KBM-7 (cell line): ENCODE data around the gene ALAS2.

ENCODE experiments used
- DNase-seq: peaks from one replicate; pipeline ENCODE4 v3.0.0-alpha.2; 2015
- in situ Hi-C: fragments of 300-500 bp; cut with MboI; formaldehyde crosslinking; loops from 2 replicates; pipeline ENCODE4 v1.14.3; 2020; ENCODE audit warnings: low sequenced_read_pairs, low pct_unique_long_range_greater_than_20kb, mixed read lengths

The ALAS2 gene

DNA sequence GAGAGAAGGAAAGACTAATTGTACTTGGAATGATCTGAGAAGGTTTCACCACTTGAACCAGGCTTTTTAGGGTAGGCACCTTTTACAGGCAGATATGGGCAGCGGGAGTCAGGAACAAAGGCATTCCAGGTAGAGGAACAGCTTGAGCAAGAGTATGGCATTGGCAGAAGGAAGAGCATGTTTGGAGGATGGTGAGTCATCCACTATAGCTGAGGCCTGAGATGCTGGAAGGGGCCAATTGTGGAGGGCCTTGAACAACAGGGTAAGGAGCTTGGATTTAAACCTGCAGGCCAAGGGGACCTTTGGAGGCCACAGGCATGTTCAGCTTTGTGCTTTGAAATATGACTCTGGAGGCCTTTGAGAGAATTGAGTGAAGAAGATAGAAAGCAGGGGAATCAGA is 69.0 kb downstream of the ALAS2 start:
- in situ Hi-C loops, result no loop called here
- DNase-seq, result no peak
